Astrocyte of the spinal cord (primary cell): ENCODE data around the gene PIM1.

Experiments used
- DNase-seq: peaks from one replicate; pipeline ENCODE4 v3.0.0; 2011; ENCODE audit warnings: low read depth, low spot score
- H3K4me3 ChIP-seq: 2 replicates; pipeline ENCODE4 v1.5.1; 2011; ENCODE audit warnings: low read depth, mild to moderate bottlenecking, low read length, moderate library complexity
- in situ Hi-C: cut with HindIII; loops from 2 replicates; pipeline ENCODE4 v1.10.0; 2017; ENCODE audit warnings: low sequenced_read_pairs
- TF ChIP-seq, protein P1 (sequence below): IDR thresholded peaks from 2 replicates; pipeline ENCODE4 v1.5.1; 2012; ENCODE audit warnings: low read depth, mild to moderate bottlenecking, low read length, inconsistent platforms

Gene PIM1

DNA sequence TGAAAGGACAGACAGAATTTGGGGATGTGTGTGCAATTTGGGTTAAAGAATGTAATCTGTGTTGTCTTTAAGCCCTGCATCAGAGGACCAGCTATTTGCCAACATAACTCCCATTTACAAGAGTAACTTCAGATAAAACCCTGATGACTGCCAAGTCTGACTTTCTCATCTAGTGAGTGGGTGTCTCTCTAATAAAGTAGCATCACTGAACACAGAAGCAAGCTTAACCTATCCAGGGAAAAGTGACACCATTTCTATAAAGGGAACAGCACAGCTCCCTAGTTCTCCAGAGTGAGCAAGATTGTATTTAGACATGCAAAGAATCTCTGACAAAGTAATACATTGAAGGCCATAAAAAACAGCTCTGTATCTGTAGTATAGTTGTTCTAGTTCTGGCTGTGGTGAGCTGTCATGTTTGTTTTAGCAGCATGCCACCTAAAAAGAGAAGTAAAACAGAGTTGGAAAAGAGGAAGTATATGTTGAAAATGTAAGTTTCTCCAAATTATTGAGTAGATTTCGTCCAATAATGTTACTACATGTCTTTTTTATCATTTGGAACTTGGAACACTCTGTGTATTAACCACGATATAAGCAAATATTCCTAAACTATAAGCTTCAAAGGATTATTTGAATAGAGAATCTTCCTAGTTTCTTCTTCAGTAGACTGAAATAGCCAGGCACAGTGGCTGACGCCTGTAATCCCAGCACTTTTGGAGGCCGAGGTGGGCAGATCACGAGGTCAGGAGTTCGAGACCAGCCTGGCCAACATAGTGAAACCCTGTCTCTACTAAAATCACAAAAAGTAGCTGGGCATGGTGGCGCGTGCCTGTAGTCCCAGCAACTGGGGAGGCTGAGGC, 8.8 kb upstream of the PIM1 start:
- TF ChIP-seq, protein P1, sequence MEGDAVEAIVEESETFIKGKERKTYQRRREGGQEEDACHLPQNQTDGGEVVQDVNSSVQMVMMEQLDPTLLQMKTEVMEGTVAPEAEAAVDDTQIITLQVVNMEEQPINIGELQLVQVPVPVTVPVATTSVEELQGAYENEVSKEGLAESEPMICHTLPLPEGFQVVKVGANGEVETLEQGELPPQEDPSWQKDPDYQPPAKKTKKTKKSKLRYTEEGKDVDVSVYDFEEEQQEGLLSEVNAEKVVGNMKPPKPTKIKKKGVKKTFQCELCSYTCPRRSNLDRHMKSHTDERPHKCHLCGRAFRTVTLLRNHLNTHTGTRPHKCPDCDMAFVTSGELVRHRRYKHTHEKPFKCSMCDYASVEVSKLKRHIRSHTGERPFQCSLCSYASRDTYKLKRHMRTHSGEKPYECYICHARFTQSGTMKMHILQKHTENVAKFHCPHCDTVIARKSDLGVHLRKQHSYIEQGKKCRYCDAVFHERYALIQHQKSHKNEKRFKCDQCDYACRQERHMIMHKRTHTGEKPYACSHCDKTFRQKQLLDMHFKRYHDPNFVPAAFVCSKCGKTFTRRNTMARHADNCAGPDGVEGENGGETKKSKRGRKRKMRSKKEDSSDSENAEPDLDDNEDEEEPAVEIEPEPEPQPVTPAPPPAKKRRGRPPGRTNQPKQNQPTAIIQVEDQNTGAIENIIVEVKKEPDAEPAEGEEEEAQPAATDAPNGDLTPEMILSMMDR: no peak
- peak; percentile 83 for DNase-seq
- no peak overlapping the region for H3K4me3 ChIP-seq

GRCh38 chr6:37162740-37163139, 7.2 kb upstream of the PIM1 start:
- TF ChIP-seq, protein P1: no peak
- no peak for DNase-seq
- in situ Hi-C loops: no loop called here
- H3K4me3 ChIP-seq: no peak overlapping the region

More for the DNA sequence above, 8.8 kb upstream of the PIM1 start:
- in situ Hi-C loops: no loop called here

GRCh38 chr6:37168163-37168758, 1.7 kb upstream of the PIM1 start:
- no peak for DNase-seq
- TF ChIP-seq, protein P1: no peak
- in situ Hi-C loops: no loop called here
- H3K4me3 ChIP-seq: no peak overlapping the region

DNA sequence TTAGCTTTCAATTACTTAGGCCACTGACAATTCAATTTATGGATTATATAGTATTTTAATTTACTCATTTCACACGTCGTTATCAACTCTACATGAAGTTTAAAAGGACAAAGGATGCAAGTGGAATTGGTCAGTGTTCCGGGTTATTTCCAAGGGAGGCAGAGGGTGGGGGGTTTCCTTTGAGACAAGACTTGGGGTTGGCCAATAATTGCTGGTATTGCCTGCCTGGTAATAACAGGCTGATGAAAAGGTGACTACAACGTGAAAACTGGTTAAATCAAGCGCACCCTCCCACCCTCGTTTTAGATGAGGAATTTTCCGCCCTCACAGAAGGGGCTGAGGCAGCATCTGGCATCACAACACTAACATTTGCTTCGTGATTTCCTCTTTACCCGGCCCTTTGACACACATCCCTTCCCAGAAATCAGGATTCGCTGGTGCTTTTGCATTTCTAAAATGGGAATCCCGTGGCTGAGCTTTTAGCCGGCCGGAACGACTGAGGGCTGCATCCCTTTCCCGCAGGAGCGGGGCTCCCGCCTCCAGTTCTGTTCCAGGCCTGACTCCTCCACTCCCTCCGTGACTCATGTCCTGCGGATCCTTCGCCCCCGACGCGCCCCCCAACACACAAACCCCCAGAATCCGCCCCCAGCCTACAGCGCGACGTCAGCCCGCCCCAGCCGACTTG, 999 bp upstream of the PIM1 start:
- DNase-seq: no peak
- H3K4me3 ChIP-seq: peak overlapping the region; percentile 53
- in situ Hi-C loops: no loop called here
- TF ChIP-seq, protein P1: no peak

GRCh38 chr6:37170273-37171200, 585 bp downstream of the PIM1 start:
- no peak for DNase-seq

More at GRCh38 chr6:37170273-37171200, 585 bp downstream of the PIM1 start:
- in situ Hi-C loops: no loop called here
- peak overlapping the region; percentile 64 for H3K4me3 ChIP-seq
- TF ChIP-seq, protein P1: peak; percentile 28
